ENCODE data around the gene MARK2. TPM values are rescaled to one million over a fixed set of nuclear protein-coding genes. Genes with fewer than 3 reads are reported as not detected.

The MARK2 gene
- total RNA-seq, 5 donors from 2014 or later (not counting 1 experiment from before 2014, with no cell fraction given): 57.4 to 67.2 (median 64.0) TPM

DNA sequence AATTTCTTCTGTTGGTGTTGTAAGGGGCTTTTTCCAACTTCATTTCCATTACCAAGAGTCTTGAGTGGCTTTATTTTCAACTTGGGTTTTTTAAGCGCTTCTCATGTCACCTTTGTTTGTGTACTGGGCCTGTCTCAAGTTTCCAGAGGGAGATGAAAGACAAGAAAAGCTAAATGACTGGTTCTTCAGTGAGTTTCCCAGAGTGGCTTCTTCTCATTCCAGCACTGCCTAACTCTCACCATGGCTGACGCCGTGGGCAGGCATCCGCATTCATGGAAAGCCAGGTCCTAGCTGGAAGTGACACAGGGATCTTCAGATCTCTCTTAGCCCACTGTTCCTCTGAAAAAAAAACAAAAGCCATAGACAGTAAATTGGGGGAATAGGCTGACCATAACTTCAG is 28.6 kb downstream of the MARK2 start:
- CTCF ChIA-PET: interaction anchor here in 1 of 2 donors (1.5 kb wide), 1 partner anchor 30 kb away, joined by 4 read pairs; no protein-coding TSS in a partner anchor
- POLR2A ChIA-PET: no interaction called here
- no peaks in the 10 kb centered on the region for H3K27me3 ChIP-seq (replicated peaks in 1 of 2; ENCODE audit: control insufficient read depth in 2 of 2, extremely low read depth in 1 of 2, insufficient read depth in 2 of 2, low read length in 1 of 2)
- Mint-ChIP-seq H3K9me3 (no peaks in the 10 kb centered on the region), H3K4me1 (peaks cover 79 to 89% (median 83%) of the 10 kb centered on the region in 3 donors), H3K27me3 (no peaks in the 10 kb centered on the region), H3K36me3 (peaks cover 14% of the 10 kb centered on the region), H3K27ac (peak overlapping the region; percentile 82 to 87), H3K4me3 (peak overlapping the region in 1 of 3 donors; percentile 82)
- ATAC-seq (replicated peaks in 1 of 4): no peak
- peak overlapping the region; percentile 32 for H3K27ac ChIP-seq (ENCODE audit: low read length)
- H3K4me1 ChIP-seq (ENCODE audit: control insufficient read depth in 1 of 2, extremely low read depth in 1 of 2, insufficient read depth in 2 of 2, low read length in 2 of 2): peaks cover 79 to 91% of the 10 kb centered on the region in 2 experiments
- DNase-seq: no peak
- no peak overlapping the region for H3K4me3 ChIP-seq (ENCODE audit: control insufficient read depth in 1 of 2, extremely low read depth in 1 of 2, low read length in 1 of 2)
- H3K36me3 ChIP-seq (ENCODE audit: control insufficient read depth in 2 of 2, extremely low read depth in 1 of 2, insufficient read depth in 1 of 2, low read length in 1 of 2): peaks cover 0 to 12% of the 10 kb centered on the region in 2 donors
- H3K9me3 ChIP-seq: no peaks in the 10 kb centered on the region
- no CpG with 5 or more reads among the region's 4 CpGs for WGBS (ENCODE audit: insufficient coverage)

DNA sequence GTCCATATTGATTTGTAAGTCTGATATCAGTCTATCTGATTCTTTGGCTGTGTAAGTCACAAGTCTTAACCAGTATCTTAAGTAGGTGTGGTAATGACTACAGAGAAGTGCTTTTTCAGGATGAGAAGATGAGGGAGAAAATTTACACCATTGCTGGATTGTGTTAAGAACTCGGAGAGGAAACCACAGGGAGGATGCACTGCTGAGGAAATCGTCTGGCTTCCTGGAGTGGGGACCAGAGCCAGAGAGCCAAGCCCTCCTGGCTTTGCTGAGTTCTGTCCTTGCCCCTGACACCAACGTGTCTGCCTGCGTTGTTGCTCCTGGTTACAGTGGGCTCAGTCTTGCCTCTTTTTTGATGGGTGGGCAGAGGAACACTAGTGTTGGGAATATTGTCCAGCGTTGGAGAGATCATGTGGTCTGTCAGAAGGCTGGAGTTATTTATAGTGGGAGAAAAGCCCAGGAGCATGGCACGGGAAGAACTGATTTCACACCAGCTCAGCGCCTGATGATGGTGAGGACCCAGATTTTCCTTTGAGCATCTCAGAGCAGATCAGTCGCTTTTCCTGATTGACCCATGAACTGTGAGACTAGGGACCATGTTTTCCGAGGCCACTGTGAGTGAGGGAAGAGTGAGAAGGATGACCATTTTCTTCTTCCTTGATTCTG is 29.6 kb downstream of the MARK2 start:
- Histone ChIP-seq H3K4me3 (ENCODE audit: control insufficient read depth in 1 of 2, extremely low read depth in 1 of 2, low read length in 1 of 2) (no peak overlapping the region), H3K27me3 (replicated peaks in 1 of 2; ENCODE audit: control insufficient read depth in 2 of 2, extremely low read depth in 1 of 2, insufficient read depth in 2 of 2, low read length in 1 of 2) (no peaks in the 10 kb centered on the region), H3K9me3 (no peaks in the 10 kb centered on the region), H3K4me1 (ENCODE audit: control insufficient read depth in 1 of 2, extremely low read depth in 1 of 2, insufficient read depth in 2 of 2, low read length in 2 of 2) (peaks cover 80 to 93% of the 10 kb centered on the region in 2 experiments), H3K27ac (ENCODE audit: low read length) (peak overlapping the region; percentile 78), H3K36me3 (ENCODE audit: control insufficient read depth in 2 of 2, extremely low read depth in 1 of 2, insufficient read depth in 1 of 2, low read length in 1 of 2) (peaks cover 0 to 7% of the 10 kb centered on the region in 2 donors)
- Mint-ChIP-seq H3K4me1 (peaks cover 79 to 88% (median 83%) of the 10 kb centered on the region in 3 donors), H3K4me3 (peak overlapping the region in 2 of 3 donors; percentile 14 to 82), H3K36me3 (peaks cover 10% of the 10 kb centered on the region), H3K27me3 (no peaks in the 10 kb centered on the region), H3K27ac (peak overlapping the region; percentile 77 to 87), H3K9me3 (no peaks in the 10 kb centered on the region)
- DNase-seq (no peak), ATAC-seq (replicated peaks in 1 of 4) (no peak)
- ChIA-PET CTCF (interaction anchor here in 1 of 2 donors (0.6 kb wide), 1 partner anchor 8 kb away, joined by 7 read pairs; no protein-coding TSS in a partner anchor), POLR2A (no interaction called here)
- WGBS (ENCODE audit: insufficient coverage): 58% methylated on average over 7 of the region's 9 CpGs

GRCh38 chr11:63869171-63869591 is 30.3 kb downstream of the MARK2 start:
- Mint-ChIP-seq H3K9me3 (no peaks in the 10 kb centered on the region), H3K4me1 (peaks cover 79 to 92% (median 87%) of the 10 kb centered on the region in 3 donors), H3K4me3 (peak overlapping the region; percentile 55 to 82 (median 62)), H3K36me3 (peaks cover 10% of the 10 kb centered on the region), H3K27me3 (no peaks in the 10 kb centered on the region), H3K27ac (peak overlapping the region; percentile 93)
- H3K36me3 ChIP-seq (ENCODE audit: control insufficient read depth in 2 of 2, extremely low read depth in 1 of 2, insufficient read depth in 1 of 2, low read length in 1 of 2): peaks cover 0 to 7% of the 10 kb centered on the region in 2 donors
- DNase-seq (no peak), ATAC-seq (replicated peaks in 1 of 4) (peak in 1 of 4 experiments; percentile 8)
- ChIA-PET POLR2A (no interaction called here), CTCF (interaction anchor here in 1 of 2 donors (0.6 kb wide), 1 partner anchor 7 kb away, joined by 7 read pairs; no protein-coding TSS in a partner anchor)
- no peaks in the 10 kb centered on the region for H3K9me3 ChIP-seq
- H3K4me1 ChIP-seq (ENCODE audit: control insufficient read depth in 1 of 2, extremely low read depth in 1 of 2, insufficient read depth in 2 of 2, low read length in 2 of 2): peaks cover 81 to 95% of the 10 kb centered on the region in 2 experiments
- no peaks in the 10 kb centered on the region for H3K27me3 ChIP-seq (replicated peaks in 1 of 2; ENCODE audit: control insufficient read depth in 2 of 2, extremely low read depth in 1 of 2, insufficient read depth in 2 of 2, low read length in 1 of 2)
- no peak overlapping the region for H3K4me3 ChIP-seq (ENCODE audit: control insufficient read depth in 1 of 2, extremely low read depth in 1 of 2, low read length in 1 of 2)
- peak overlapping the region; percentile 78 for H3K27ac ChIP-seq (ENCODE audit: low read length)
- WGBS (ENCODE audit: insufficient coverage): 57% methylated on average over 7 of the region's 7 CpGs

DNA sequence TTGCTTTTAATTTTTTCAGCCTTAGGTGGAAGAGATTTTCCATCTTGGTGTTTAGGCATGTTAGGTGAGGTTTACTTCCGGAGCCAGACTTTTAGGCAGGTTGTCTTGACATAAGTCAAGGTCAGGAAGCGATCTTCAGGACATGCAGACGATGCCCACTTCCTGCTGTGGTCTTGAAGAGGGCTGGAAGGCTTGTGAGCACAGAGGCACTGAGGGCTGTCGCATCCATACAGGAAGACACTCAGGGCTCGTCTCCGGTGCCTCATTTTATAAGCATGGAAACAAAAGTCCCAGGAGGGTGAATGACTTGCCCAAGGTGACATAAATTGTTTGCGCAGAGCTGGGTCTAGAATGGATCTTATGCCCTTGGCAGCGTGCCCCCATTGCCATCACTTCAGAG is 30.8 kb downstream of the MARK2 start:
- ChIA-PET CTCF (no interaction called here), POLR2A (no interaction called here)
- DNase-seq: peak; percentile 14 to 79 (median 43)
- Mint-ChIP-seq H3K4me3 (peak overlapping the region; percentile 55 to 82 (median 62)), H3K36me3 (peaks cover 10% of the 10 kb centered on the region), H3K27me3 (no peaks in the 10 kb centered on the region), H3K27ac (peak overlapping the region; percentile 93), H3K9me3 (no peaks in the 10 kb centered on the region), H3K4me1 (peaks cover 79 to 94% (median 92%) of the 10 kb centered on the region in 3 donors)
- H3K9me3 ChIP-seq: no peaks in the 10 kb centered on the region
- WGBS (ENCODE audit: insufficient coverage): 18% methylated on average over 8 of the region's 8 CpGs
- no peaks in the 10 kb centered on the region for H3K27me3 ChIP-seq (replicated peaks in 1 of 2; ENCODE audit: control insufficient read depth in 2 of 2, extremely low read depth in 1 of 2, insufficient read depth in 2 of 2, low read length in 1 of 2)
- peak; percentile 77 to 85 (median 81) for ATAC-seq (replicated peaks in 1 of 4)
- H3K36me3 ChIP-seq (ENCODE audit: control insufficient read depth in 2 of 2, extremely low read depth in 1 of 2, insufficient read depth in 1 of 2, low read length in 1 of 2): peaks cover 0 to 7% of the 10 kb centered on the region in 2 donors
- H3K4me3 ChIP-seq (ENCODE audit: control insufficient read depth in 1 of 2, extremely low read depth in 1 of 2, low read length in 1 of 2): peak overlapping the region; percentile 7 to 27
- peaks cover 81 to 90% of the 10 kb centered on the region in 2 experiments for H3K4me1 ChIP-seq (ENCODE audit: control insufficient read depth in 1 of 2, extremely low read depth in 1 of 2, insufficient read depth in 2 of 2, low read length in 2 of 2)
- H3K27ac ChIP-seq (ENCODE audit: low read length): peak overlapping the region; percentile 78

DNA sequence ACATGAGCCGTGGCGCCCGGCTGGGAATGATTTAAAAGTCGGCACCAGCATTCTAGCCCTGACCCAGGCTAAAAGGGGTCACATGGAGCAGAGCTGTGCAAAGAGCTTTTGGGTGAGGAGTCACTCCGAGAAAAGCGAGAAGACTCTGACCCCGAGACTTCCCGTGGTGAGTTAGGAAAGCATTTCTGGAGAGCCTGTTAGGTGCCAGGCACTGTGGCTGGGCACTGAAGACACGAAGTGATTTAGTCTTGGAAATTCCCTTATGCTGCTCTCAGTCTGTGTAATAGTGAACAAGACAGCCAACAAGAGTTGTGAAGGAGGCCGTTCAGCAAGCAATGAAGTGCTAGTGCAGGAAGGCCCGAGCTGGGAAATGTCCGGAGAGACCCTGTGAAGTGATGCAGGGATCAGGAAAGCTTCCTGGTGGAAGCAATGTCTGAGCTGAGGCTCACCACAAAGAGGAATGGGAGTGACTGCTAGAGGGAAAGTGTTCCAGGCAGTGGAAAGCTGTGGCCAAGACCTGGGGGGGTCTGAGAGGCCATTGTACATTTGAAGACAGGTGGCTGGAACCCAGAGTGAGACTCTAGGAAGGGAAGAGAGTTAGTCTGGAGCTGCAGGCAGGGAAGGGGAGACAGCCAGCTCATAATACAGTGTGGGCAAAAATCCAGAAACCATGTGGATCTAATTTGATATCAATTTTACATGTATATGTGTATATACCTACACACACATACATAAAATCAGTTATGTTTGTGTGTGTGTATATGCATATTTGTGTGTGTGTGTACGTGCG is 31.6 kb downstream of the MARK2 start:
- Histone ChIP-seq H3K27me3 (replicated peaks in 1 of 2; ENCODE audit: control insufficient read depth in 2 of 2, extremely low read depth in 1 of 2, insufficient read depth in 2 of 2, low read length in 1 of 2) (no peaks in the 10 kb centered on the region), H3K27ac (ENCODE audit: low read length) (peak overlapping the region; percentile 78), H3K4me1 (ENCODE audit: control insufficient read depth in 1 of 2, extremely low read depth in 1 of 2, insufficient read depth in 2 of 2, low read length in 2 of 2) (peaks cover 73 to 86% of the 10 kb centered on the region in 2 experiments), H3K4me3 (ENCODE audit: control insufficient read depth in 1 of 2, extremely low read depth in 1 of 2, low read length in 1 of 2) (peak overlapping the region in 1 of 2 donors; percentile 7), H3K9me3 (no peaks in the 10 kb centered on the region), H3K36me3 (ENCODE audit: control insufficient read depth in 2 of 2, extremely low read depth in 1 of 2, insufficient read depth in 1 of 2, low read length in 1 of 2) (peaks cover 0 to 7% of the 10 kb centered on the region in 2 donors)
- H3K9me3 Mint-ChIP-seq: no peaks in the 10 kb centered on the region
- WGBS (ENCODE audit: insufficient coverage): 66% methylated on average over 12 of the region's 14 CpGs
- CTCF ChIA-PET: interaction anchor here in 1 of 2 donors (0.7 kb wide), 1 partner anchor 32 kb away, joined by 3 read pairs; no protein-coding TSS in a partner anchor
- H3K4me3 Mint-ChIP-seq: peak overlapping the region in 1 of 3 donors; percentile 82
- no peaks in the 10 kb centered on the region for H3K27me3 Mint-ChIP-seq
- DNase-seq (peak in 1 of 35 experiments; percentile 35), ATAC-seq (replicated peaks in 1 of 4) (no peak)
- peaks cover 80 to 92% (median 90%) of the 10 kb centered on the region in 3 donors for H3K4me1 Mint-ChIP-seq
- H3K27ac Mint-ChIP-seq: peak overlapping the region; percentile 93
- peaks cover 10% of the 10 kb centered on the region for H3K36me3 Mint-ChIP-seq
- POLR2A ChIA-PET: no interaction called here
